Type B pancreatic cell (in vitro differentiated cells): ENCODE results near the gene MTFR1L. TPM values are rescaled to one million over a fixed set of nuclear protein-coding genes. Genes with fewer than 3 reads are reported as not detected.
A peak's percentile ranks its signal among the peaks of the same experiment; 100 is the strongest.

Experiments
- DNase-seq: peaks from one replicate; pipeline ENCODE4 v3.0.0; 2021; ENCODE audit warnings: mixed read lengths; ENCODE audit not compliant: unreplicated experiment; ENCODE audit errors: extremely low spot score
- H3K27ac Mint-ChIP-seq: 2 replicates; pipeline ENCODE4 v1.8.0; 2021; ENCODE audit warnings: mild to moderate bottlenecking, mixed read lengths
- H3K27me3 Mint-ChIP-seq: 2 replicates; pipeline ENCODE4 v1.8.0; 2021; ENCODE audit warnings: mixed read lengths
- H3K36me3 Mint-ChIP-seq: 2 replicates; pipeline ENCODE4 v1.8.0; 2021; ENCODE audit warnings: mixed read lengths
- H3K4me1 Mint-ChIP-seq: one replicate; pipeline ENCODE4 v1.8.0; 2021; ENCODE audit warnings: mixed read lengths; ENCODE audit not compliant: unreplicated experiment
- H3K4me3 Mint-ChIP-seq: 2 replicates; pipeline ENCODE4 v1.8.0; 2021; ENCODE audit warnings: mild to moderate bottlenecking, mixed read lengths
- H3K9me3 Mint-ChIP-seq: 2 replicates; pipeline ENCODE4 v1.8.0; 2021; ENCODE audit warnings: mixed read lengths
- CTCF ChIP-seq: fragments of 200-600 bp; sonication (generic); conservative IDR thresholded peaks from 2 replicates; pipeline ENCODE4 v1.5.0; 2021; ENCODE audit warnings: antibody characterized with exemption, mild to moderate bottlenecking
- long read RNA-seq: library from polyadenylated mRNA; unstranded; transcript quantifications from one replicate; pipeline ENCODE4 v2.0.0, GENCODE V29; 2020
- total RNA-seq: library from RNA; stranded (reverse); gene quantifications from 2 replicates; pipeline ENCODE4 v1.2.1, GENCODE V29; 2021; ENCODE audit warnings: low replicate concordance

MTFR1L gene
- 73.5 and 74.5 TPM in 2 replicates for total RNA-seq
- long read RNA-seq, transcript MTFR1L-204 (7 exons, 1,868 nt): minor isoform, 15 of 383 reads
- long read RNA-seq, transcript MTFR1L-210 (7 exons, 1,873 nt): minor isoform, 20 of 383 reads
- long read RNA-seq, transcript MTFR1L-202 (7 exons, 2,099 nt): minor isoform, 5 of 383 reads
- long read RNA-seq, transcript MTFR1L-203 (7 exons, 2,004 nt): major isoform, 219 of 383 reads
- long read RNA-seq, partial matches to known transcripts: 65 of 383 reads
- long read RNA-seq, other reads (novel, unspliced or antisense): 53 of 383 reads

GRCh38 chr1:25819491-25820246, at the start of gene MTFR1L:
Gene MTFR1L, plus strand, starts transcription at chr1:25819954. Its CDS starts 3,151 bp downstream, at chr1:25823105.
- H3K27me3 Mint-ChIP-seq: no peaks in the 10 kb centered on the region
- peaks cover 8% of the 10 kb centered on the region for H3K36me3 Mint-ChIP-seq
- no peak for TF ChIP-seq CTCF
- peak; percentile 85 for DNase-seq
- peak within 1 kb of the TSS; percentile 99 for H3K27ac Mint-ChIP-seq
- H3K9me3 Mint-ChIP-seq: no peaks in the 10 kb centered on the region
- peak within 1 kb of the TSS; percentile 100 for H3K4me3 Mint-ChIP-seq
- peaks cover 36% of the 10 kb centered on the region for H3K4me1 Mint-ChIP-seq

- no peaks in the 10 kb centered on the region for H3K9me3 Mint-ChIP-seq
- no peaks in the 10 kb centered on the region for H3K27me3 Mint-ChIP-seq
- DNase-seq: no peak
- H3K4me1 Mint-ChIP-seq: peaks cover 62% of the 10 kb centered on the region
- H3K4me3 Mint-ChIP-seq: peak overlapping the region; percentile 68
- TF ChIP-seq CTCF: no peak
- no peaks in the 10 kb centered on the region for H3K36me3 Mint-ChIP-seq
- peak overlapping the region; percentile 79 for H3K27ac Mint-ChIP-seq
Observed at GRCh38 chr1:25770541-25771220, 49.1 kb upstream of the MTFR1L start.

DNA sequence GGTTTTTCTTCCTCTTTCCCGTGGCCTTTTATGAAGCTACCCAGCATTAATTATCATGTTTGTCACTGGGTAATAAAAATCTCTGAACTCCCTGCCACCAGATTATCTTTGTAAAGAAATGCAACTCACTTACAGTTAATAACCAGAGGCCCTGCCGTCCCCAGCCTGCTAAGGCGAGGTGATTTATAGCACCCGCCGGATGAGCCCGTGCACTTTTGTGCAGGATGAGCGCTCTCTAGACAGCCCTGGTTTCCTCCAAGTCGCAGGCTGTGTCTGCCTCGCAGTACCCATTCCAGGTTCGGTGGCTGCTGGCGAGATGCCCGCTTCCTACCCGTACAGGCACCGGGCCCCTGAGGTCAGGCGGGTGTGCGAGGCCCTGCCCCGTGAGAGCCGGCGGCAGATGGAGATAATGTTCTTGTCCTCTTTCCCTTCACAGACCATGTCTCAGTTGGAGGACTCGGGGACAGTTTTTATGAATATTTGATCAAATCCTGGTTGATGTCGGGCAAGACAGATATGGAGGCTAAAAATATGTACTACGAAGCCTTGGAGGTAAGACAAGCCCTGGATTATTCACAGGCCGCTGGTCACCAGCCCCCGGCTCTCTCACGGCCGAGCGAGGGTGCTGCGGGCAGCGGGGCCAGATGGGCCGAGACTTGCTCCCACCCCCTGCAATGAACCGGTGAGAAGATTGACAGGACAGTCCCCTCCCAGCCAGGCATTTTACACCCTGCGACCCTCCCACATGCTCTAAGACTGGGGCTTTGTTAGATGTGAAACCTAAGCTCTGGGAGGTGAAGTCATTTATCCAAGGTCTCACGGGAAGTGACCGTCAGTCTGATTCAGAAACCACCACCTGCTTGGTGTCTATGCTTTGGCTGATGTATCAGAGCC, 48.3 kb upstream of the MTFR1L start:
- no peak for DNase-seq
- Mint-ChIP-seq H3K36me3 (no peaks in the 10 kb centered on the region), H3K27me3 (no peaks in the 10 kb centered on the region), H3K9me3 (no peaks in the 10 kb centered on the region), H3K4me1 (peaks cover 55% of the 10 kb centered on the region), H3K27ac (peak overlapping the region; percentile 79), H3K4me3 (peak overlapping the region; percentile 68)
- no peak for TF ChIP-seq CTCF

DNA sequence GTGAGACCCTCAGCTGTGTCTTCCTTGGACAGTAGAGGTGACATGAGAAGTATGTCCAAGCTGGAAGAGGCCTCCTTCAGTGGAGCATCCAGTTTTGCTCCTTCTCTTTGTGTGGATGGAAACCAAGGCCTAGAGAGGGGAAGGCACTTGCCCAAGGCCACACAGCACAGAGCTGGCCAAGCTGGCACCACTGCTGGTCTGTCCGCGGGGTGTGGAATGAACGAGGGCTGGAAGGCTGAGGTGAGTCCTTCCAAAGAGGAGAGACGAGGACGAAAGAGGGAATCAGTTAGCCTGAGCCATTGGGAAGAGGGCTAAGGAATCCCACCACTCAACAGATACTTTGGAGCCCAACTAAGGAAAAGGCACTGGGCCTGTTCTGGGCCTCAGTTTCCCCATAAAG, 47.6 kb upstream of the MTFR1L start:
- no peak for DNase-seq
- H3K27ac Mint-ChIP-seq: peak overlapping the region; percentile 56
- H3K4me1 Mint-ChIP-seq: peaks cover 55% of the 10 kb centered on the region
- H3K36me3 Mint-ChIP-seq: no peaks in the 10 kb centered on the region
- H3K27me3 Mint-ChIP-seq: no peaks in the 10 kb centered on the region
- TF ChIP-seq CTCF: no peak
- no peaks in the 10 kb centered on the region for H3K9me3 Mint-ChIP-seq
- no peak overlapping the region for H3K4me3 Mint-ChIP-seq

DNA sequence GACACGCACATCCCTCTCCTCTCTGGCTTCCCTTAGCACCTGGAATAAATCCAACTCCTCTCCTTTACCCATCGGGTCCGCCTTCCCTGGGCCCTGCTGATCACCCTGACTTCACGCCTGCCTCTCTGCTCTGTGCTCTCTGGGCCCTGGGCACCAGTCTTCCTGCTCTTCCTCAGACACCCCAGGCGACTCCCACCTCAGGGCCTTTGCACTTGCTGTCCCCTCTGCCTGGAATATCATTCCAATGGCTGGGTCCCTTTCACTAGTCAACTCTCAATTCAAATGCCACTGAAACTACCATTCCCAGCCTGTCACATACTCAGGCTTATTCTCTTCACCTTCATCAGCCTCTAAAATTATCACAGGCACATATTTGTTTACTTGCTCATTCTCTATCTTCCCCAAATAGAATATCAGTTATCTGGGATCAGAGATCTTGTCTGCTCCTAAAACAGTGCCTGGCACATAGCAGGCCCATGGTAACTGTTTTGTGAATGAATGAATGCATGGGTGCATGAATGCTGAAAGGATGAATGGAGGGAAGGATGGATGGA, 47.0 kb upstream of the MTFR1L start:
- H3K27ac Mint-ChIP-seq: peak overlapping the region; percentile 4
- no peaks in the 10 kb centered on the region for H3K9me3 Mint-ChIP-seq
- no peak for DNase-seq

More for the DNA sequence above, 47.0 kb upstream of the MTFR1L start:
- TF ChIP-seq CTCF: no peak
- Mint-ChIP-seq H3K4me1 (peaks cover 61% of the 10 kb centered on the region), H3K4me3 (no peak overlapping the region), H3K36me3 (no peaks in the 10 kb centered on the region), H3K27me3 (no peaks in the 10 kb centered on the region)
